NCI-H82 (cell line): Measurements from ENCODE around the gene RBM47.
"Not testable (repeated sequence)": the region's sequence is repeated elsewhere in the genome, so short reads cannot be mapped to it uniquely, and the experiment has no call there.

Source experiments
- DNase-seq: peaks from one replicate; lab custom pipeline; 2025; lab: John Stamatoyannopoulos, UW

Gene RBM47

GRCh38 chr4:40526741-40527140 is 102.9 kb downstream of the RBM47 start:
- DNase-seq = no peak

DNA sequence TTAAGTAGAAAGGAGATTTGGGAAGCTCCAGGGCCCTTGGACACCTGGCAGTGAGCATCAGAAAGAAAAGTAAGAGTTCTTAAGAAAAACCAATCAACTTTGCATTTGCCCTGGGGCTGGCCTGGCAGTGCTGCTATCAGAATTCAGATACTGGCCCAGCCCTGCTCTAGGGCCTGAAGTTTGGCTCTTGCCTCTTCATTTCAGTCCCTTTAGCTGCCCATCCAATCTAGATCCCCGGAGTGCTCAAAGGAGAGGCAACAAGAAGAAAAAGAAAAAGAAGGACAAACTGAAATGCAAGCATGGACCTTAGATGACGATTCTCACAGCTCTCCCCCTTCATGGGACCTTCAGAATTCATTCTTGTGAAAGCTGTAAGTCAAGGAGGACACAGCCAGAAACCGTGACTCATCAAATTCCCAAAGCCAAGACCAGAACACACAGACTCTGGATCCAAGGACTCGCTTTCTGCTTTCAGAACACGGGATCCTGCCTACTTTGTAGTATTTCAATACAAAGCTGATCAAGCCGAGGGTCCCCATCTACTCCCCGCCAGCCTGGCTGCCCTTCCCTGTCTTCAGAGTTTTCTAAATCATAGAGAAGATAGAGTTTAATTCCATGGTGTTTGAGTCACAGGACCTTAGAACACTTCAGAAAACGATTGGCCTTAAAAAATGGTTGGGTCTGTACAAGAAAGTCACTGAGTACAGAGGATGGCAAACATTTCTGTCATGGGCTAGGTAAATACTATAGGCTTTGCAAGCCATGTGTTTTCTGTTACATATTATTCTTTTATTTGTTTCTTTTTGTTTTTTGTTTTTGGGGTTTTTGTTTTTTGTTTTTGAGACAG is 103.7 kb downstream of the RBM47 start:
- peak; percentile 5 for DNase-seq

- no peak for DNase-seq
Measured at GRCh38 chr4:40524366-40525041, 105.2 kb downstream of the RBM47 start.

GRCh38 chr4:40523581-40523980 is 106.1 kb downstream of the RBM47 start:
- no peak for DNase-seq

DNA sequence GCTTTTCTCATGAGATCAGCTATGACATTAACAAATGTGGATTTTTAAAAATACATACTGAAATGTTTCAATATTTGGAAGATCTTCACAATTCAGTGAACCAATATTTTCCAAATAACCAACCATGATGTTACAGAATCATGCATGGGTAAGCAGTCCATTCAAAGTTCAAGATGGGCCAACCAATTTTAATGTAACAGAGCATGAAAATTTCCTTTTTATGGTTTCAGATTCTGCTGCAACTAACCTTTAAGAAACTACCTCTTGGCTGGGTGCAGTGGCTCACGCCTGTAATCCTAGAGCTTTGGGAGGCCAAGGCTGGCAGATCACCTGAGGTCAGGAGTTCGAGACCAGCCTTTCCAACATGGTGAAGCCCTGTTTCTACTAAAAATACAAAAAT is 107.7 kb downstream of the RBM47 start:
- DNase-seq = no peak

GRCh38 chr4:40520533-40520932 is 109.1 kb downstream of the RBM47 start:
- no peak for DNase-seq

DNA sequence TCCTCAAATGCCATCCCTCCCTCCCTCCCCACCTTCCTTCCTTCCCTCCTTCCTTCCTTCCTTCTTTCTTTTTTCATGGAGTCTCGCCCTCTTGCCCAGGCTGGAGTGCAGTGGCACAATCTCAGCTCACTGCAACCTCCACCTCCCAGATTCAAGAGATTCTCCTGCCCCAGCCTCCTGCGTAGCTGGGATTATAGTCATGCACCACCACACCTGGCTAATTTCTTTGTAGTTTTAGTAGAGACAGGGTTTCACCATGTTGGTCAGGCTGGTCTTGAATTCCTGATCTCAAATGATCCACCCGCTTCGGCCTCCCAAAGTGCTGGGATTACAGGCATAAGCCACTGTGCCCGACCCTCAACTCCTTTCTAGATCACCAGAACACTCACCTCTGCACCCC is 112.6 kb downstream of the RBM47 start:
- DNase-seq = not testable (repeated sequence)

GRCh38 chr4:40516651-40517050 is 113.0 kb downstream of the RBM47 start:
- no peak for DNase-seq

DNA sequence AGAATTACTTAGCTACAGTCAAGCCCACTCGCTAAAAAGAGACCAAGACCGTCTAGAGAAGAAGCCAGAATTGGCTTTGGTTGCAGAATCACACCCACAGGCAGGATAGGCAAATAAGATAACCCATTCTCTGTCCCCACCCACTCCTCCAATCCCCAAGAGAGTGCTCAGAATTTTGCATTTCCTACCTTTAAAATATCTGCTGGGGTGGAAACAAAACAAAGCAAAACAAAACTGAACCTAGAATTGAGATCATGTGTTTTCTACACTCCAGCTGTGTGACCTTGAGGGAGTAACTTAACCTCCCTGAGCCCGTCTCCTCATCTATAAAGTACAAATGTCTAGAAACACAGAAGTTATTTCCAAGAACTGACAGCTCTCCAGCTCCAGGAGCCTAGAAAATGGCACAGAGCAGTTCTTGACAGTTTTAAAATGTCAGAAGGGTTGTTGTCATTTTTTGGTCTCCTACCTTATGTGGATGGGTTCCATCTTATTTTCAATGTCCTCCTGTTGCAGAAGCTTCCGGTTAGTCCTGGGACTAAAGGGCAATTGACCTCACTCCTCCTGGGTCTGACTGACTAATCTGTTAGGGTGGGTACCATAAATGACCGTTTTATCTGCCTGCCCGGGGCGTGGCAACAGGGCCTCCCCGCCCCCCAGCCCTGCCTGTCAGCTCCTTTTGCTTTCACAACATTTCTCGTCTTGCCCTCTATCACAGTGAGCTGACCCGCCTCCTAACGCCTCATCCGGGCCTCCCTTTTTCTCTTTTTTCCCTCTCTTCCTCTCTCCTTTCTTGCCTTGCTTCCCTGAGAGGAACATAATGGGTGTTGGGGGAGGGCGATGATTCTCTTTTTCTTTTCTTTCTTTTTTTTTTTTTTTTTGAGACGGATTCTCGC is 114.0 kb downstream of the RBM47 start:
- DNase-seq = no peak

DNA sequence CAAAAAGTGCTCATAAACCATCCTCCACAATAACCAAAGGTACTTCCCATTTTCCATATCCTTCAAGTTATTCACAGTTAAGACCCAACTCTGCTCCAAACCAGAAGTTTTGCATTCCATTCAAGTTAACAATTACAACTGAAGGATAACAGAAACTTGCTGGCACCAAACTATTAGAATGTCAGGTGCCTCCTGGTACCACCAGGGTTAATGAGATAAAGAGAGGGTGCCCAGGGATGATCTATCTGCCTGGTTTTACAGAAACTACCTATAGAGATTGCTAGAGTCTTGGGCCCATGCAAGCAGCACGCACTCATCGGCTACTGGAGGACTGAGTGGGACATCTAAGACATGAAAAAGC is 114.6 kb downstream of the RBM47 start:
- DNase-seq = no peak

- DNase-seq = peak; percentile 50
Measured at GRCh38 chr4:40514497-40514951, 115.1 kb downstream of the RBM47 start.

GRCh38 chr4:40511036-40511614 is 118.5 kb downstream of the RBM47 start:
- no peak for DNase-seq

GRCh38 chr4:40507977-40508376 is 121.7 kb downstream of the RBM47 start:
- no peak for DNase-seq

GRCh38 chr4:40506492-40506891 is 123.2 kb downstream of the RBM47 start:
- DNase-seq = no peak

- DNase-seq = no peak
Measured at GRCh38 chr4:40506066-40506465, 123.6 kb downstream of the RBM47 start.

DNA sequence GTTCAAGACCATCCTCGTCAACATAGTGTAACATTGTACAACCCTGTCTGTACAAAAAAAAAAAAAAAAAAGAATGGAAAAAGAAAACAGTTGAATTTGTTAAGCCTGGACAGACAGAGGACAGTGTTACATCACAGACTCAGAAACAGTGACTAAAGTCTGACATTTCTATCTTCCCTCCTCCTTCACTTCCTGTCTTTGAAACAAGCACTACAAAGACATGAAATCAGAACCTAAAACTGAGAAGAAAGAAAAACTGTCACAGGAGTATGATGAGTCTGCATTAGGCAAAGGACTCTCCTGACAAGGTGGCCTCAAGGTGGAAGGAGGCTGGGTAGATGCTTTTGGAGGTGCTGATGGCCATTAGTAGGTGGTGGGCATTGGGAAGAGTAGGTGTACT is 126.7 kb downstream of the RBM47 start:
- no peak for DNase-seq

DNA sequence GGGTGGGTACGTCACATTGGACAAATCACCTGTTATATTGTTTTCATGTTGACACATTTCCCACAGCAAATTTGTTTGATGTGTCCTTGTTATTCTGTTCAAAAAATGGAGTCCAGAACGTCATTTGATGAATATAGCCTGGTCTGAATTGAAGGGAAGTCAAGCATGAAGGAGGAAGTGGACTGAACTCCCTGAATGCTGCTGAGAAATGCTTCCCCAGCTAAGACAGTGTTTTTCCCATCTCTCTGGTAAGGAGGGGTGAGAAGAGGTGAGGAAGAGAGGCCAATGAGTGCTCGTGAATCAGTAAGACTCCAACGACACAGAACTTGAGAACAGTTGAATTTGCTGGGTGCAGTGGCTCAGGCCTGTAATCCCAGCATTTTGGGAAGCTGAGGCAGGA is 127.4 kb downstream of the RBM47 start:
- DNase-seq = no peak

GRCh38 chr4:40500781-40501180 is 128.9 kb downstream of the RBM47 start:
- DNase-seq = no peak

DNA sequence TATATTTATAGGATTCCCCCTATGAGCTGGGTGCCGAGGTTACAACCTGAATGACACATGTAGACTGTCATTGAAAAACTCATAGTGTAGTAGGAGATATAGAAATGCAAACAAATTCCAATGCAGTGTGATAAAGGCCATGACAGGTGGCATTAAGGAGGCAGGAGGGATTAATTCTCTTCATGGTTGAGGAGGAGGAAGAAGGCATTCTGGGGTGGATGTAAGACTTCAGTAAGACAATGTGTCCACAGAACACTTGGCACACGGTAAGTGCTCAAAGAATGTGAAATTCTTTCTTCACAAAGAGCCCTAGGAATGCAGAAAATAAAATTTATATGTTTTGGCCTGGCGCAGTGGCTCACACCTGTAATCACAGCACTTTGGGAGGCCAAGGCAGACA is 136.5 kb downstream of the RBM47 start:
- DNase-seq = peak; percentile 17

DNA sequence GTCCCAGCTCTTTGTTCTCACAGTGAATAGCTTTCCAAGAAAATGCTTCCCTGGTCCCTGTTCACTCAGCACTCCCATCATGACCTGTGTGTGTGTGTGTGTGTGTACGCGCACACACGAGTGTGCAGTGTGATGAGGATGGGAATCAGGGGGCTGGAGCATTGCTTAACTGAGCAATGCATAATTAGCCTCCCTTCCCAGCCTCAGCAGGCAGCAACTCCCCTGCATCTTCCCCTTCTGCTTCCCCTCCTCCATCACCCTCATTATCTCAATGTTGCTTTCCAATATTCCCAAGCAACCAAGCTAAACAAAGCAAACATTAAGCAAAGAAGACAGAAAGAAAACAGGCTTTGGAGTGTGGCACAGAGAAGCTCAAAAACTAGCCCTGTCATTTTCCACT is 137.0 kb downstream of the RBM47 start:
- no peak for DNase-seq

DNA sequence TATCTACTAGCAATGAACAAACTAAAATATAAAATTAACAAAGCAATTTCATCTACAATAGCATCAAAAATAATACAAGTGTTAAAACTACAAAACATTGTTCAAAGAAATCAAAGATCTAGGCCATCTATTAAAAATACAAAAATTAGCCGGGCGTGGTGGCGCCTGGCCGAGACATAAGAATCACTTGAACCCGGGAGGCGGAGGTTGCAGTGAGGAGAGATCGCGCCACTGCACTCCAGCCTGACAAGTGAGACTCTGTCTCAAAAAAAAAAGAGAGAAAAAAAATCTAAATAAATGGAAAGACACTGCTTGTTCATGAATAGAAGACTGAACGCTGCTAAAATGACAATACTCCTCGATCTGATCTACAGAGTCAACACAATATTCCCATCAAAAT is 139.2 kb downstream of the RBM47 start:
- no peak for DNase-seq

- no peak for DNase-seq
Measured at GRCh38 chr4:40489961-40490360, 139.7 kb downstream of the RBM47 start.
